HG03066 (cell line): ENCODE results near the gene LARP1.

Source experiments
- ATAC-seq: cut with Tn5 transposase; IDR thresholded peaks from one replicate; pipeline ENCODE4 v1.9.1; 2021; ENCODE audit warnings: low read depth; ENCODE audit not compliant: unreplicated experiment

LARP1 gene

GRCh38 chr5:154786414-154786813 is 31.2 kb downstream of the LARP1 start:
- no peak for ATAC-seq

- ATAC-seq = no peak
These were observed 33.0 kb downstream of the LARP1 start for GRCh38 chr5:154788212-154788611.

GRCh38 chr5:154791535-154791934 is 36.4 kb downstream of the LARP1 start:
- peak; percentile 60 for ATAC-seq

DNA sequence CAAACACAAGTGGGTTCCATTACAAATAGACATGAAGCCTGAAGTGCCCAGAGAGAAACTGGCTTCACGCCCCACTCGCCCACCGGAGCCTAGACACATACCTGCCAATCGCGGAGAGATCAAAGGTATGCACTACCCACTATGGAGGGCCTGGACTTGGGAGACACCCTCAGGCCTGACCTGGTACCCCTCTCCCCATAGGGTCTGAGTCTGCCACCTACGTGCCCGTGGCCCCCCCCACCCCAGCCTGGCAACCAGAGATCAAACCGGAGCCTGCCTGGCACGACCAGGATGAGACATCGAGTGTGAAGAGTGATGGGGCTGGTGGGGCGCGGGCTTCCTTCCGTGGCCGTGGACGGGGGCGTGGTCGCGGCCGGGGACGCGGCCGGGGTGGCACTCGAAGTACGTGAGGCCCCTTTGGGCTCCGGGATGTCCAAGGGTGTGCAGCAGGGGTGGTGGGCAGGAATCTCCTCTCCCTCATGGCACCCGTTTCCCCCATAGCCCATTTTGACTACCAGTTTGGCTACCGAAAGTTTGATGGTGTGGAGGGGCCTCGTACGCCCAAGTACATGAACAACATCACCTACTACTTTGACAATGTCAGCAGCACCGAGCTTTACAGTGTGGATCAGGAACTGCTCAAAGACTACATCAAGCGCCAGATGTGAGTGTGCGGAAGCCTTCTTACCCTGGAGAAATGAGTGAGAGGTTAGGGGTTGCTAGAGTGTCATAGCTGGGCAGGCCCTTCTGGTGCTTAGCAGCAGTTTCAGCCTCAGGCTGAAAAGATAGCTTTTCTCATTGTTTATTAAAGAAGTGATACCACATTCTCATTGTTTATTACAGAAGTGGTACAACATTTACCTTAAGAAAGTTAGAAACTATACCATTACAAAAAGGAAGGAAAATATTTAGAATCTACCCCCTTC is 38.7 kb downstream of the LARP1 start:
- ATAC-seq = no peak

GRCh38 chr5:154794525-154795234 is 39.5 kb downstream of the LARP1 start:
- no peak for ATAC-seq

- ATAC-seq = no peak
These were observed 40.0 kb downstream of the LARP1 start for GRCh38 chr5:154795235-154795596.

DNA sequence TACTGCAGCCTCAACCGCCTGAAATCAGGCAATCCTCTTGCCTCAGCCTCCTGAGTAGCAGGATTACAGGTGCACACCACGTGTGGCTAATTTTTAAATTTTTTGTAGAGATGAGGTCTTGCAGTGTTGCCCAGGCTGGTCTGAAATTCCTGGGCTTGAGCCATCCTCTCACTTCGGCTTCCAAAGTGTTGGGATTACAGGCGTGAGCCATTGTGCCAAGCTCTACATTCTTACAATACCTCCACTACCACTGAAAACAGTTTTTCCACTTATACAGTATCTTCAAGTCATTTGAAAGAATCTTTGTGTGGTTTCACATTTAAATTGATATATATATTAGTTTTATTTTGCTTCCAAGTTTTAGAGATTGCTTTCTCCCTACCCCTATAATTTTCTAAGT is 42.6 kb downstream of the LARP1 start:
- no peak for ATAC-seq

DNA sequence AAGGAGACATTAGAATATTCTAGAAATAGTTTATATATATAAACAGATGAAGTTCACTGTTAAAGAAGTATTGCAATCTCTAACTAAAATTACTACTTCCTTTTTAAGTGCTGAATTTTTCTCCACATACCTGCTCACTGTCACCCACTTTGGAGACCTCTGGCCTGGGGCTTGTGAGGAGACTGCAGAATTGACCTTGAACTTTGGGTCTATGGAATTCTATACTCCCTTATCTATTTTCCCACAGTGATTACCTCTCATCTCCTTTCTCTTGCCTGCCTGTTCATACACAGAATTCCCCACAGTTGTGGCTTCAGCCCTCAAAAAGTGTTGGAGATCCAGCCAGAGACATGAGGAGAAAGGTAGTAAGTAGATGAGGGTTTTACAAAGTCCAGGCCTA is 45.4 kb downstream of the LARP1 start:
- no peak for ATAC-seq

DNA sequence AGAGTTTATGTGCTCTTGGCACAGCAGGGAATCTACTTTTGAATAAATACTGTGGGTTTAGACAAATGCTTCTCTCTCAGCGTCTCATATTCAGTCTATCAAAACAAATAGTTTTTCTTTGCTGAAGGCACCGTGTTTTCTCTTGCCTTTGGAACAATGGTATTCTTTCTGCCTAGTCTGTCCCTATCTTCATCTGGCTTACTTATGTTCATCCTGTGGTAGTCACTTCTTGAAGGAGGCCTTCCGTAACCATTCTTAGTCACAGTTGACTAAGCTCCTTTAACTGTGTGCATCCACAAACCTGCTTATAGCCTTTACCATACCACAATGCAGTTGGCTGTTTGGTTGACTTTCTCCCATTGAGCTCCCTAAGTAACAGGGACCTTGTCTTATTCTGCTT is 45.9 kb downstream of the LARP1 start:
- no peak for ATAC-seq

DNA sequence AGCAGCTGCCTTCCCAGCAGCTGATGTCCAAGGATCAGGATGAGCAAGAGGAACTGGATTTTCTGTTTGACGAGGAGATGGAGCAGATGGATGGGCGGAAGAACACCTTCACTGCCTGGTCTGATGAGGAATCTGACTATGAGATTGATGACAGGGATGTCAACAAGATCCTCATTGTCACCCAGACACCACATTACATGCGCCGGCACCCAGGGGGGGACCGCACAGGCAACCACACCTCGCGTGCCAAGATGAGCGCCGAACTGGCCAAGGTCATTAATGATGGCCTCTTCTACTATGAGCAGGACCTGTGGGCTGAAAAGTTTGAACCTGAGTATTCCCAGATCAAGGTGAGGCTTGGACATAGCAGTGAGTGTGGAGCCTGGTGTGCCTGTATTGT is 46.9 kb downstream of the LARP1 start:
- ATAC-seq = no peak

DNA sequence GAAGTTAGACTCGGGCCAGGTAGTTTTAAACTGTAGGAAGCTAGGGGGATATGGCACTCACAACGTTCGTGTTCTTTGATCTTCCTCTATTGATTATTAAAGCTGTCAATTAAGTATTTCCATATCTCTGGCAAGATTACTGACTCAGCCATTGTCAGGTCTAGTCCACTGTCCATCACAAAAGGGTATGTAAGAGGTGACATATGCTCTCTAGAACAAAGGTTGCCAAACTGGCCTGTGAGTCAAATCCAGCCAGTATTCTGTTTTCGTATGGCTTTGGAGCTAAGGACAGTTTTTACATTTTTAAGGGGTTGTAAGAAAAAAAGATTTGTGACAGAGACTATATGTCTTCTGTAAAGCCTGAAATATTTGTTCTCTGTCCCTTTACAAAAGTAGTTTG is 51.0 kb downstream of the LARP1 start:
- no peak for ATAC-seq

DNA sequence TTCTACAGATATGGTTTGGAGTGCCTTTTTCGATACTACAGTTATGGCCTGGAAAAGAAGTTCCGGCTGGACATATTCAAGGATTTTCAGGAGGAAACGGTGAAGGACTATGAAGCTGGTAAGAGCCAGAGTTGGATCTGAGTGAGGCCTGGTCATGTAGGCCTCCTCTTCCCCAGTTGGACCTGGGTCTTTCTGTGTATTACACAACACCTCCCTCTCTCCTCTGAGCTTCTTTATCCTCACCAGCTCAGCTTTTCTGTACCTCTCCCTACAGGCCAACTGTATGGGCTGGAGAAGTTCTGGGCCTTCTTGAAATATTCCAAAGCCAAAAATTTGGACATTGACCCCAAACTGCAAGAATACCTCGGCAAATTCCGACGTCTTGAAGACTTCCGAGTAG is 56.1 kb downstream of the LARP1 start:
- ATAC-seq = no peak

DNA sequence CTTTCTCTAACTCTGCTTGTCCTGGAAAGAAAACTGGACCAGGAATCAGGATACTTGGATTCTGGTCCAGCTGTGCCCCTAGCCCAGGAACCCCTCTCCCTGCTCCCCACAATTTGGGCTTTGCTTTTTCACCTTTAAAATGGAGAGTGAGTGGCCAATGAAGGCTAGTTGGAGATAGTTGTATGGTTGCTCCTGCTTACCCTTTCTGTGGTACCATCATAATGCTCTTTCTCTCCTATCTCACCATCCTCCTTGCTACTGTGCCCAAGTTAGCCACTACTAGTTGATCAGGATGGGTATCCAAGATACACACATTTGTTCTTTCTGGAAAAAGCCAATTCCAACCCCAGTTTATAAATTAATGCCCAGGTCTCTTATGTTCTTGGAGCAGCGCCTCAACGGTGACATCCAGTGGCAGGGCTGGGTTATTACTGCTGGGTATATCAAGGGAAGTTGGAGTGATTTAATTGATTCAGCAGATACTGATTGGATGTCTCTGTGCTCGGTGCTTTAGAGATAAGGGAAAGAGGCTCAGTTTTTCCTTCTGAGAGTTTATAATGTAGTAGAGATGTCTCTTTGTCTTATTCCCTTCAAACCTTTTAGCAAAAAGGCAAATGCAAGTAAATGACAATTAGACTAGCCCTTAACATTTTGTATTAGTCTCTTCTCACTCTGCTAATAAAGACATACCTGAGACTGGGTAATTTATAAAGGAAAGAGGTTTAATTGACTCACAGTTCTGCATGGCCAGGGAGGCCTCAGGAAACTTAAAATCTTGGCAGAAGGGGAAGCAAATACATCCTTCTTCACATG is 56.7 kb downstream of the LARP1 start:
- ATAC-seq = peak; percentile 48

DNA sequence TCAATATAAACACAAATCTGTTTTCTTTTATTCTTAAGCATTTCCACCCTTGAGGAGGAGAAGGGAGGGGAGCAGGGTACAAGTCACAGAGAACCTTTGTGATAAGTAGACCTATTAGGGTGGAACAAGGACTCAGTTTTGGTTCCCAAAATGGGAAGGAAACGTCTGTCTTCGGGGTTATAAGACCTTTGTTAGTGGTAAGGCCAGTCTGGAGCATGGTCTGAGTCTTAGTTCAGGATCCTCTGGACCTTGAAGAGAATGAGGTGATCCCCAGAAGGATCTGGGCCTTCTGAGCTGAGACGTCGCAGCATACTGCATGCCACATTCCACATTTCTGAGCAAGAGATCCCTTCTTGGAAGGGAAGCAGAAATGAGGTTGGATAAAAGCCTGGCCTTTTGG is 58.0 kb downstream of the LARP1 start:
- no peak for ATAC-seq

DNA sequence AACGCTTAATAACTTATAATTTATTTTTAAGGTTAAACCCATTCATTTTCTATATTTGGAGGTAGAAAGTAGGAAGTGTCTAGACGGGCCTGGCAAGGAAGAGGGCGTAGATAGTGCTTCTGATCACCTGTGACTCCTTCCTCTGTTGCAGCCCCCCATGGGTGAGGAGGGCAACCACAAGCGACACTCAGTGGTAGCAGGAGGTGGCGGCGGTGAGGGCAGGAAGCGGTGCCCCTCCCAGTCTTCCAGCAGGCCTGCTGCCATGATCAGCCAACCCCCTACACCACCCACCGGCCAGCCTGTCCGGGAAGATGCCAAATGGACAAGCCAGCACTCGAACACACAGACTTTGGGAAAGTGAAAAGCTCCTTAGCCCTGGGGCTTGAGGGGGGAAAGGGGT is 58.6 kb downstream of the LARP1 start:
- ATAC-seq = no peak

DNA sequence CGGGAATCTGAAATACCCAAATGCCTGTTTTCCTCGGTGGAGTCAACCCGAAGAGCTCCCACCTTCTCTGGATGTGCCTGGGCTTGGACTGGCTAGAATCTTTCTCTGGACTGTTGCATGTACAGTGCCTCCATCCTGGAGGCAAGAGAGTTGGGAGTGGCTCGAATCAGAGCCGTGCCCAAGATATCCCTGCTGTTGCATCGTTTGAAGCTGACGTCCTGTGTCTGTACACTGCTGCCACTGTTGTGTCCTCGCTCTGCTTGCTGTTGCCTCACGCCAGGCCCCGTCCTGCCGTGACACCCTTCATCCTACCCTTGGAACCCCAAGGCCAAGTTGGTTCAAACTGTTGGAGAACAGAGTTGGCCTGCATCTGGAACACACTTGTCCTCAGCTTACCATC is 59.8 kb downstream of the LARP1 start:
- no peak for ATAC-seq

DNA sequence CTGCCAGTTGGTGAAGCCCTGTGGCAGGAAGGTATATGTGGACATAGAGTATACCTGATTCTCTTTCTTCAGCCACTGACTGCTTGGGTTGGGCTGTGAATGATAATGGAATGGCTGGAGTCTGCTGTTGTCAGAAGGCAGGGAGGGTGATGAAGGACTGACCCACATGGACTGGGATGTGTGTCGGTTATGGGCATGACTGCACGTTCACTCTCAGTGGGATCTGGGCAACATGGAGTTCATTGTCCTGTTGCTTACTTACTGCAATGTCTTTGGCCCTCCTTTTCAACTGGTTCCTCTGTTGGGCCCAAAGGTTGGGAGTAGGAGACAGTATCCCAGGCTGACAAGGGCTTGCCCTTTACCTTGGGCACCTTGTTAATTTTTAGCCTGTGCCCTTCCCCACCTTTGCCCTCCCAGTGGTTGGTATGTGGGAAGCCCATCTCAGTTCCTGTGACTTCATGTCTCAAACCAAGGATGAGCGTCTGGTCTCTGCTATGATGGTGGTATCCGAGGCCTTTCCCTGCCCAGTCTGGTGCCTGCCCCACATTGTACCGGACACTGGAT is 60.6 kb downstream of the LARP1 start:
- no peak for ATAC-seq

- ATAC-seq = no peak
These were observed 61.8 kb downstream of the LARP1 start for GRCh38 chr5:154816891-154817492.

GRCh38 chr5:154817815-154818214 is 62.6 kb downstream of the LARP1 start:
- ATAC-seq = no peak

DNA sequence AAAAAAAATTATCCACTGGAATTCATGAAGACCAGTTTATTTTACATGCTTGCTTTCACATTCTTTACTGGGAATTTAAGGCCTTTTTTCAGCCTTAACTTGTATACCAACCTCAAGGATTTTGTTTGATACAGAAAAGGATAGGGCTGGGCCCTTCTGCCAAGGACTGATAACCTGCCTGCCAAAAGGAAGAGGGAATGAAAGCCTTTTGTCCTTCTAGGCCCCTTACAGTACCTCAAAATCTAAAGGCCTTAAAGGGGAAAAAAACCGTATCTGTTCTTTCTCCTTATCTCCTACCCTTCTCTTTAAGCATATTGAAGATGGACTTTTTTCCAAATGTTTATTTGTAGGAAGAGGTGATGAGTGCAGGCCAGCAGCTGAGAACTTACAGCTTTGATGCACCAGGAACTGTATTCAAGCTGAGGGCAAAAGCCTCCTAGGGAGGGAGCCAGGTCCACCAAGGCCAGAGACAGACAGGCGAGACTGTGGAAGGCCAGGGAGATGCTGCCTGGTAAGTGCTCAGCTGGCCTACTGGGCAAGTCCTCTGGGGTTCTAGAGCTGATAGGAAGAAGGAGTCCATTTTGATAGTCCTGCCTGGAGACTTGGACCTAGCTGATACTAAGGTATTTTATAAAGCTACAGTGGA is 63.4 kb downstream of the LARP1 start:
- no peak for ATAC-seq
